ENCODE results near the gene CASKIN2.

- no peak for TF ChIP-seq CTCF (IDR thresholded peaks at IDR 0.05; ENCODE audit: low read depth, low read length, missing input control)
- no peak for TF ChIP-seq ZBTB33 (IDR thresholded peaks at IDR 0.05)
These were observed 16.6 kb downstream of the CASKIN2 start for GRCh38 chr17:75498726-75499213.

Measured in liver (tissue), 2 donors.